ENCODE data around the gene FEV.

The FEV gene

DNA sequence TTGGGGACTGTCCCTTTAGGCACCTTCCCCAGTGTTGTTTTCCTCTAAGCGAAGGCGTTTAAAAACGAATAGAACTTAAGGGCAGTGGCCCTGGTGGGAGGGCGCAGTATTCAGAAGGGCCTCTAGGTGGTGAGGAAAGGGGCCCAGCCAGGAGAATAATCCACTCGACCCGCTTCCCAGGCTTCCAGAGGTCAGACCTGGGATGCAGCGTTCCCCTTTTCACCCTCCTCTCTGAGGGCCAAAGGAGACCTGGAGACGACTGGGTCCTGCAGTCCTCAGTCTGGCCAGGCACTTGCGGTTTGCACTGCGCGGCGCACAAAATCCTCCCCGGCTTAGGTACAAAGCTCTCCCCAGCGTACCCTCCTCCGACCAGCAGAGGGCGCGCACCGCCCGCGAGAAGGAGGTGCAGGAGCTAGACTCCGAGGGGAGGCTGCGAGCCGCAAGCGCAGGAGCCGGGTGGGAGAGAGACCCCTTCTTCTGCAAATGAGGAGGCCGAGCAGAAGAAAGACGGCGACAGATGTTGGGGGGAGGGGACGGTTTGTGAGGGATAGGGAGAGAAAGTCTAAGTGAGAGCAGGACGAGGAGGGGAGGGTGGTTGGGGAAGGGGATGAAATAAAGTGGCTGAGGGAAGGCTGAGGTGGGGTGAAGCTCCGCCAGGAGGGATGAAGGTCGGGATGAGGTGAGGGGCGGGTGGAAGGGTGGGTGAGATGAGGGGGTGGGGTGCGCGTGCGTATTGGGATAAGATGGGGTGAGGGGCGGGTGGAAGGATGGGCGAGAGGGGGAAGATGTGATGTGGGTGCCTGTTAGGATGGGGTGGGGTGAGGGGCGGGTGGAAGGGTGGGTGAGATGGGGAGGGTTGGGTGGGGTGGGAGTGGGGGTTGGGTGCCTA, 4.9 kb downstream of the FEV start:
- peak; percentile 67 to 70 for DNase-seq (ENCODE audit: low read depth in 2 of 2)

DNA sequence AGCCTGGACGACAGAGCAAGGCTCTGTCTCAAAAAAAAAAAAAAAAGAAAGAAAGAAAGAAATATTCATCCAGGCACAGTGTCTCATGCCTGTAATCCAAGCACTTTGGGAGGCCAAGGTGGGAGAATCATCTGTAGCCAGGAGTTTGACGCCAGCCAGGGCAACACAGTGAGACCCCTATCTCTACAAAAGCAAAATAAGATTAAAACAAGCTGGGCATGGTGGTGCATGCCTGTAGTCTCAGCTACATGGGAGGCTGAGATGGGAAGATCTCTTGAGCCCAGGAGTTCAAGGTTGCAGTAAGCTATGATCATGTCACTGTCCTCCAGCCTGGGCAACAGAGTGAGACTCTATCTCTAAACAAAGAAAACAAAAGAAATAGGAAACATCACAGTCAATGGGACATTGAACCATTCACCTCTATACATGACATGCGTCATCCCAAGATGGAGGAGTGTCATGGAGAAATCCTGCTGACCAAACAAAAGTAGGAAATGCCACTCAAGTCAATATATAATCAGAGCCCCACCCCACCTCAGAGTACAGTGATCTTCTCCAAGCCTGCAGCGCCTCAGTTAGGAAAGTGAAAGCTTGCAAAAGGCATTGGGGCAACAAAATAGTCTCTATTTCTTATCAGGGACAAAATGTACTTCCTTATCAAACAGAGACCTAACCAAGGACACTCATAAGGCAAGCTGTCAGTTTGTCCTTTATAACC, 9.8 kb downstream of the FEV start:
- DNase-seq (ENCODE audit: low read depth in 2 of 2): no peak

DNA sequence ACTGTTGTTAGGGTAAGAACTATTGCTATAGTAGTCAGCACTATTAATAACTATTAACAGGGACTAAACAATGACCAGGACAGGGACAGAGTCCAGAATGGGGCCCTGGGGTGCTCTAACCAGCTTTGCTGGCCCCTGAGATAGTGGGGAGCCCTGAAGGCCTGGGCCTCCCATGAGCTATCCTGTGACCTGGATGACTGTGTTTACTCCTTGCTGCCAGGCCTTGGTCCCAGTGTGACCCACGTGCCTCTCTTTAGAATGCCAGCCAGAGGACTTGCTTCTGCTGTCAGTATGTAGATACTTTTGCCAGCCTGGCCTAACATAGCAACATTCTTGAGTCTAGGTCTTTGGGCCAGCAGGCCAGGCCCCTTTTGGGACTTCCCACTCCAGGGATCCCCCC, 14.1 kb downstream of the FEV start:
- no peak for DNase-seq (ENCODE audit: low read depth in 2 of 2)

DNA sequence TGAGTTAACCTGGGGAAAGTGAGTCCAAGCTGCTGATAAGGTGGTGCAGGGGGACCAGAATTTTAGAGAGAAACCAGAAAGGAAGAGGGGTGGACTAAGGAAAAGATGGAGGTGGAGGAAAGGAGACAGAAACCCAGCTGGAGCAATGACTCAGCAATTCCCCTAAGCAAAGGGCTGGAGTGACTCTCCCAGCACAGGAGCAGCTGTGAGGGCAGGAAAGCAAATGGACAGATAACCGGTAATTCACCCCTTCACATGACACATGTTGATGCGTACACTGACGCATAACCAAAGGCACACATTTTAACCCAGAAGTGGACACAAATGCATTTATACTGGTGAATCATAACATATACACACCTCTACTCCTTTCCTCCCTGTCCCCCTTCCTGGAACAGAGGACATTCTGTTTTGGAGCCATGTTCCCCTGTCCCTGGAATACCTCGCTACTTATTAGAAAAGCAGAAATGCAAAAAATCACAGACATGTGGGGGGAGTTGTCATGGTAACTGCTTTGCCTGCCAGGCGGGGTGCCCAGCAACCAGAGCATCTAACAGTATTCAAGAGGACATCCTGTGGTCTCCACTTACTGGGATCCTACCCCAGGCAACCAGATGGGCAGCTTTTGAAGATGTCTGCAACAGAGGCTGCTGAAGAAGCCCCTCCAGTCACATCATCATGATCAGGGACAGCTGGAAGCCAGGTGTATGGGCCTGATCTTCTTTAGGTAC, 20.8 kb downstream of the FEV start:
- DNase-seq (ENCODE audit: low read depth in 2 of 2): no peak

DNA sequence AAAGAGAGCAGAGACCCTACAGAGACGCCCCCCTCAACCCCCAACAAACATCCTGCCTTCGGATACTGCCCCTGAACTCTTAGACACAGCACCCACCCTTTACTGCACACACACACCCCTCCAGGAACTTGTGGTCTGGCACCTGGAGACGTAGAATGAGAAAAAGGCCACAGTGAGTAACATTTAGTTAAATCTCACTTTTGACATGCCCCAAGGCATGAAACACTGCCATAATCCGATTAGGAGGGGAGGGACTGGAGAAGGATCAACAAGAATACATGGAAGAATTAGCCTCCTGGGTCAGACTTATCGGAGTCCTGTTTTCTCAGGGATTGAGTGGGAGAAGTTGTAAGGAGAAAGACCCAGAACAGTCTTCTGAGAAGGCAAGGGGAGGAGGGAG, 21.4 kb downstream of the FEV start:
- DNase-seq (ENCODE audit: low read depth in 2 of 2): no peak

DNA sequence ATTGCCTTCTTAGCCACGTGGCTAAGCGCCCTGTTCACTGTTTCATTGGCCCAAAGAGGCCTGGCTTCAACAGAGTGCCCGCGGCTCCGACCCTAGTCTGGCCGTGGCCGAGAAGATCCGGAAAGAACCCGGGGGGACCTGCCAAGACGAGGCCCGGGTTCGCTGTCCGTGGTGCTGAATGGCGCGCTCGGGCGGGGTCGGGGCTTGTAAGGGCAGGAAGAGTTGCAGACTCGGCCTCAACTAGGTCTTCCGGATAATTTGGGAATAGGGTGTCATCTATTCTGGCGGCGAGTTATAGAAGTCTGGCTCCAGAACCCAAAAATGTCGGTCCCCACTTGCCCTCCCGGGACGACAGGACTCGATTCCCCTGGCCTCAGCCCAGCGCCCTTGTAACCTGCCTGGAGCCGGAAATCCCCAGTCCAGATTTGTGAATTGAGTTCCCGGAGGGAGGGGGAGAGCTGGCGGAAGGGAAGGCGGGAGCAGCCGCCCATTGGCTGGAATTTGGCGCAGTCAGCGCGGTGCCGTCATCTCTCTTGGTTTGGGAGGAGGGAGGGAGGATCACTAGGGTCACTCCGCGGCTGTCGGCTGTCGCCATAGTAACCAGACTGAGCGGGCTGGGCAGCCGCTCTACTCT, 22.0 kb downstream of the FEV start:
- peak; percentile 18 to 21 for DNase-seq (ENCODE audit: low read depth in 2 of 2)

DNA sequence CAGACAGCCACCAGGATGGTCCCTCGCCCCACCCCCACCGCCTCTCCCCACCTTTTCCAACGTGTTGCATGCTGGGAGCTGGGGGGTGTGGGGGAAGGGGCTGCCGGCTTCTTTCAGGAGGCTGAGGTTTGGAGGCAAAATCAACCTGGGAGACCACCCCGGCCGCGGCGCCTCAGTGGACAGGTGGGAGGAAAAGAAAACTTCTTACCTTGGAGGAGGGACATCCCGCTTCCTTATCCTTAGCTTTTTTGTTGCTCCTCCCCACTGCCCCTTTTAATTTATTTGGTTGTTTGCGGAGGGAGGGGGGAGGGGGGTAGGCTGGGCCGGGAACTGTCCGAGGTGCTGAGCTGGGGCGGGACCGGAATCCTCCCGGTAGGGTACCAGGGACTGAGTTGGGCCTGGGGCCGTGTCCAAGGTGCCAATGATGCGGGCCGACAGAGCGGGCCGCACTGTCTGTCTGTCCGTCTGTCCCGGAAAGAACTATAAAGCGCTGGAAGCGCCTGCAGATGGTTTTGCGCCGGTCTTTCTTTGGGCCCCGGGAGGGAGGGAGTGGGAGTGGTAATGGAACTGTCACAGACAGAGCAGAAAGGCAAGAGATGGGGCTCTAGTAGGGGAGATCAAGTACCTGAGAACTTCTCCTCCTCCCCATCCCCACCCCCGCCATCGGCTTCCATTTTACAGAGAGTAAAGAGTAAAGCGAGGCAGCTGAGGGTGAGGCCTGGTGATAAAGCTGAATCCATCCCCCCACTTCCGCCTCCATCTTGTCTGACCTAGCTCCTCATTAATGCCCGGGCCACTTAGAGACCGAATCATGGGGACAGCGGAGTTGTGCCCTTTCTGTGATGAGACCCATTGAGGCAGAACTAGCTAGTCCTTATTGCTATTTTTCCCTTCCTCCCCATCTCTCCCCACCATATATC, 23.1 kb downstream of the FEV start:
- no peak for DNase-seq (ENCODE audit: low read depth in 2 of 2)

DNA sequence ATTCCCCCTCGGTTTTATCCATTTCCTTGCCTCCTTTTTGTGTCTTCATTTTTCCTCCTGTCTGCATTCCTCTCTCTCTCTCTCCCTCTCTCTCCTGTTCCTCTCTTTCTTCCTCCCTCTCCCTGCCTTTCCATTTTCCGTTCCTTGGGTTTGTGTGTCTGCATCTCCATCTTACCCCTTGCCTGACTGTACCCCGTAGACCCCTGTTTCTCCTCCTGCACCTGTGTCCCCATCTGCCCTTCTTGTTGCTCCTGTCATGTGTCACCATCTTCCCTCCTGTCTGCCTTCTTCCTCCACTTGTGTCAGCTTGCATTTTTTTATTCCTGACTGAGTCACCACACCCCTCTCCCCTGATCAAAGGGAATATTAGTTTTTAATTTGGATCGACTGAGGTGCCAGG, 23.8 kb downstream of the FEV start:
- DNase-seq (ENCODE audit: low read depth in 2 of 2): no peak

DNA sequence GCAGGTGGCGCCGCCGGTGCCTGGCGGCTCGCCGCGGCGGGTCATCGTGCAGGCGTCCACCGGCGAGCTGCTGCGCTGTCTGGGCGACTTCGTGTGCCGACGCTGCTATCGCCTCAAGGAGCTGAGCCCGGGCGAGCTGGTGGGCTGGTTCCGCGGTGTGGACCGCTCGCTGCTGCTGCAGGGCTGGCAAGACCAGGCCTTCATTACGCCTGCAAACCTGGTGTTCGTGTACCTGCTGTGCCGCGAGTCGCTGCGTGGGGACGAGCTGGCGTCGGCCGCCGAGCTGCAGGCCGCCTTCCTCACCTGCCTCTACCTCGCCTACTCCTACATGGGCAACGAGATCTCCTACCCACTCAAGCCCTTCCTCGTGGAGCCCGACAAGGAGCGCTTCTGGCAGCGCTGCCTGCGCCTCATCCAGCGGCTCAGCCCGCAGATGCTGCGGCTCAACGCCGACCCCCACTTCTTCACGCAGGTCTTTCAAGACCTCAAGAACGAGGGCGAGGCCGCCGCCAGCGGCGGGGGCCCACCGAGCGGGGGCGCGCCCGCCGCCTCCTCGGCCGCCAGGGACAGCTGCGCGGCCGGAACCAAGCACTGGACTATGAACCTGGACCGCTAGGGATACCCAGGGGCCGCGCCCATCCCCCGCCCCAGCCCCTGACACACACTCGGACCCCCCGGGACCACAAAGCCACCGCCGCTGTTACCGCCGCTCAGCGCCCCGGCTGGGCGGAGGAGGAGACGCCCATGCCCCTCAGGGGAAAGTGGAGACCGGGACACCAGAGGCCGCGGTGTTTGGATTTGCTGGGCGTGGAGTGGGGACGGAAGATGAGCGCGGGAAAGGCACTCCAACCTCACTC, 24.4 kb downstream of the FEV start:
- no peak for DNase-seq (ENCODE audit: low read depth in 2 of 2)

DNA sequence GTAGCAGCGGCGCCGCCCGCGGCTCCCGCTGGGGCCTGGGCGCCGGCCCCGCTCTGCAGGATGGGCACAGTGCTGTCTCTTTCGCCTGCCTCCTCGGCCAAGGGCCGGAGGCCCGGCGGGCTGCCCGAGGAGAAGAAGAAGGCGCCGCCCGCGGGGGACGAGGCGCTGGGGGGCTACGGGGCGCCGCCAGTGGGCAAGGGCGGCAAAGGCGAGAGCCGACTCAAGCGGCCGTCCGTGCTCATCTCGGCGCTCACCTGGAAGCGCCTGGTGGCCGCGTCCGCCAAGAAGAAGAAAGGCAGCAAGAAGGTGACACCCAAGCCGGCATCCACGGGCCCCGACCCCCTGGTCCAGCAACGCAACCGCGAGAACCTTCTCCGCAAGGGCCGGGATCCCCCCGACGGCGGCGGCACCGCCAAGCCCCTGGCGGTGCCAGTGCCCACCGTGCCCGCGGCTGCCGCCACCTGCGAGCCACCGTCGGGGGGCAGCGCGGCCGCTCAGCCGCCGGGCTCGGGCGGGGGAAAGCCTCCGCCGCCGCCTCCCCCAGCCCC, 25.1 kb downstream of the FEV start:
- DNase-seq (ENCODE audit: low read depth in 2 of 2): no peak

DNA sequence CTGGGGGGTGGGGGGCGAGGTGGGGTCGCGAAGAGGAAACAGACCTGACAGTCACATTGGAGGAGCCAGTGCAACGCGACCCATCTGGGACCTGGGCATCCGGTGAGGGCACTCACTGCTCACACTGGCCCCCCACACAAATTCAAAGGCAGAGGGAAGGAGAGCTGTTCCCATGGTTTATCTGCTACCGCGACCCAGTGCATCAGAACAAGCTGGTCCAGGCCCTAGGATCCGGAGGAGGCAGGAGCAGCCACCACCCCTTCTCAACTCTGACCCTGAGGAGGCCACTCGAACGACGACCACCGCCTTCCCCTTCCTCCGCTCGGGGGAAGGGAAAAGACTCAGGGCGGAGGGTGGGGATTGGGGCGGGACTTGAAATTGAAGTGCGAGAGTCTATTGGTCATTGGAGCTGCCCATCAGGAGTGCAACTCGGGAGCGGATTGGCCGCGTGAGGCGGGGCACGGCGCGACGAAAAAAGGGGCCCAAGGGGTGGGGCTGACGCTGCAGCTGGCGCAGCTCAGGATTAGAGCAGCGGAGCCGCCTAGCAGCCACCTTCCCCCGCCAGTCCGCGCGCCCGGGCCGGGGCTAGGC, 25.7 kb downstream of the FEV start, which contains the start of gene CDK5R2:
Gene CDK5R2, plus strand, starts transcription at position 526 of the 591 bp plus-strand sequence. CDS start 155 bp downstream, outside the sequence.
- DNase-seq (ENCODE audit: low read depth in 2 of 2): peak in 1 of 2 donors; percentile 39

DNA sequence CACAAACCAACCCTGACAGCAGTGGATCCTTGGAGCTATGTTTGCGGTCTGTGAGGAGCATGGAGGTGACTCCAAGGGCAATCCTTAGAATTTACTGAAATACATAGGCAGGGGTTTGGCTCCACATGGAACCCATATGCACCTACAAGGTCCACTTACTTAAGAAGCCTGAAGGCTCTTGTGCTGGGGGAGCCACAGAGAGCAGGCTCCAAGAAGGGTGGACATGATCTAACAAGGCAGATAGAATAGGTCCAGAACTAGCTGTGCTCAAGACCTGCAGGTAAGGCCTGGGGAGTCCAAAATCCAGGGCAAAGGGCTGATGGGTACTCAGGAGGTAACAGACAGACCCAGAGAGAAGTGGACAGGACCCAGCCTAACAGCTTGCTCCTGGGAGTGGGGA, 26.7 kb downstream of the FEV start:
- no peak for DNase-seq (ENCODE audit: low read depth in 2 of 2)

DNA sequence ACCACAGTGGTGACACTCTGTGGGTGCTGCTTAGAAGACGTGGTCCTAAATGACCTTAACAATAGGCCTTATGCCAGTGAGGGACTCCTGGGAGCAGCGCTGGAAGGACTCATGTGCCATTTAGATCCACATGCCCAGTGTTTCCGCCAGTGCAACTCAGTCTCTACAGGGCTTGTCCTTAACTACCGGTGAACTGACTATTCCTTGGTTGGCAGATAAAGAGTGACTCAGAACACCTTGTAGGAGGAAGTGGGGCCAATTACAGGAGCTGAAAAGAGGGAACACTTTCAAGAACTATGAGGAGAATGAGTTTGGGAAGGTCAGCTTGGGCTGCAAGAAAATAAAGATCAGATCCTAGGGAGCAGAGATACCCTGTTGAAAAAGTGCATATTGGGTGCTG, 27.3 kb downstream of the FEV start:
- no peak for DNase-seq (ENCODE audit: low read depth in 2 of 2)

DNA sequence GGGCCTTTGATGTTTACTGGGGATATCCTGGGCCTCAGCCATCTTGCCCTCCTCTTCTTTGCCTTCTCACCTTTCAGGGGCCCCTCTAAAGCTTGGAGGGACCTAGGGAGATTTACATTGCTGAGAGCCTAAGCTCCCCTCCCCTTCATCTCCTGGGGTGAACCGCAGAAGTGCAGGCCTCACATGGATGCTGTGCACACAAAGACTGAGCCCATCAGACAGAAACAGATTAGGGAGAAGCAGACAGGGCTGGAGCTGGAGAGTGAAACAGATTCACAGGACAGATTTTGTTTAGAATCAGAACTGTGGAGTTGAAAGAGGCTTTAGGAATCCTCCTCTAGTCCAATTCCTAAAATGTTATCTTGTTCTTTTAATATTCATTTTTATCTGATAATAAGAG, 28.9 kb downstream of the FEV start:
- DNase-seq (ENCODE audit: low read depth in 2 of 2): no peak

DNA sequence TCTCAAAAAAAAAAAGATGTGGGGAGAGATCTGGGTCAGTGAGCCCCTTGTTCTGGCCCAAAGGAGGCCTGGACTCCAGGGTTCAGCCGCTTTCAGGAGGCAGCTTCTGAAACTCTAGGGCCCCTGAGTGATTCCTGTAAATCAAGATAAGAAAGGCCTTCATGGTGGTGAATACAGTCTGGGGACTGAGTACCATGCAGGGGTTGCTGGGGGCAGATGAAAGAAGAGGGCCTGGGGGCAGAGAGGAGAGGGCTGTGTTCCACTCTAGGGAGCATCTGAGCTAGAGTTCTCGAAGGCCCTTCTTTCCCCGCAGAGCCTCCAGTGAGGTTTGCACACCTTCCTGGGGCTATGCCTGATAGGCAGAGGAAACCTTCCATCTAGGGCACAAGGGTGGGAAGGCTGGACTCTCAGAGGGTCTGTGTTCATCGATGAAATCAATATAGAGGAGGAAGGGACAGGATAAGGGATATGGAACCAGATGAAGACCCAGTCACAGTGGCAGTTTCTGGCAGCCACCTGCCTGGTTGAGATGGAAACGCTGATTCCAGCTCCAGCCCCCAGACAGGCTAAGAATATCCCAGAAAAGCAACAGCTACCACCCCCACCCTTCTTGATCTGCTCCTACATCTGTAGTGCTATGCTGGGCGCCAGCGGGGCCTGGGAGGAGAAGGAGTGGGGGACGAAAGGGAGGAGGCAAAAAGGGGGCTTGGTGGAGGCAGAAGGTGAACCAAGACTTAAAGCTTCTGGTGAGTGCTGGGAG, 30.3 kb downstream of the FEV start:
- no peak for DNase-seq (ENCODE audit: low read depth in 2 of 2)

DNA sequence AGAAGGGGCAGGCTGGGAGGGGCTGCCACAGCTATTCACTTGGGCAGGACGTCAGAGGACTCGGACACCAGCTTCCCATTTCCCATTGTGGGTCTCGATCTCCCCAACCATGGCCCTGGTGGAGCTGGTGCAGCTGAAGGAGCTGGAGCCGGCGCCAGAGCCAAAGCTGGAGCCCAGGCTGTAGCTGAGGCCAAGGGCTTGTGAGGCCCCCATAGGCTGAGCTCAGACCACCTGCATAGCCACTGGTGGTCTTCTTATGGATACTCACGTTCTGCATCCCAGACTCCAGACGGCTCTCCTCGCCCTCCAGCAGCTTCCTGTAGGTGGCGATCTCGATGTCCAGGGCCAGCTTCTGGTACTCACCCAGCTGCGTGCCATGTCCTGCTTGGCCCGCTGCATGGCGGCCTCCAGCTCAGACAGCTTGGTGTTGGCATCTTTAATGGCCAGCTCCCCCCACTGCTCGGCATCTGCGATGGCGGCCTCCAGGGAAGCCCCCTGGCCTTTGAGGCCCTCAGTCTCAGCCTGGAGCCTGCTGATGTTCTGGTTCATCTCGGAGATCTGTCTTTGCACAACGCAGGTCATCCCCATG, 31.5 kb downstream of the FEV start:
- DNase-seq (ENCODE audit: low read depth in 2 of 2): no peak

DNA sequence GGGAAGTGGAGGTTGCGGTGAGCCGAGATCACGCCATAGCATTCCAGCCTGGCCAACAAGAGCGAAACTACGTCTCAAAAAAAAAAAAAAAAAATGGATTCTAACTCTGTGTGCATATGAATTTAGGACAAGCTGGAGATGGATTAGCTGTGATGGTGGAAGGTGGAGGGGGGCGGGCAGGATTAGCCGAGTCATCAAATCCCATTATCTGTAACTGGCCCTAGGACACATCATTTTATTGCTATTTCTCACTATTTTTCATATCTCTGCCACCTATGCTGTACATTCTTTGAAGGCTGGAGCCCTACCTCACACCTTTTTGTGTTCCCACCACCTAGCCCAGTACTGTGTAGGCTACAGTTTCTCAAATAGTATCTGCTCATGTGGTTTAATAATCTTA, 32.8 kb downstream of the FEV start:
- DNase-seq (ENCODE audit: low read depth in 2 of 2): no peak

DNA sequence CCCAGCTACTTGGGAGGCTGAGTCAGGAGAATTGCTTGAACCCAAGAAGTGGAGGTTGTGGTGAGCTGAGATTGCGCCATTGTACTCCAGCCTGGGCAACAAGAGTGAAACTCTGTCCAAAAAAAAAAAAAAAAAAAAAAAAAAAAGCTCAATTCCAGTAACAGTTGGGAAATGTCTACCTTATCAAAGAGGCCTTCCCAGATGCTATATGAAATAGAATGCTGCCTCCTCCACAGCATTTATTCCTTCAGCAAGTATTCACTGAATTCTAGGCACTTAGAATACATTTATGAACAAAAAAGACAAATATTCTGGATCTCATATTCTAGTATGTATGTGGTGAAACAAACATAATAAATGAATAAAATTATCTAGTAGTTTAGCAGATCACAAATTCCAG, 38.4 kb downstream of the FEV start:
- DNase-seq (ENCODE audit: low read depth in 2 of 2): no peak

All from stimulated activated CD8-positive, alpha-beta memory T cell treated with anti-CD3 and anti-CD28 coated beads, Interleukin-2, amount 100 ng/mL, for 1 hour (primary cell).